ENCODE measurements around the gene KLK10.

DNA sequence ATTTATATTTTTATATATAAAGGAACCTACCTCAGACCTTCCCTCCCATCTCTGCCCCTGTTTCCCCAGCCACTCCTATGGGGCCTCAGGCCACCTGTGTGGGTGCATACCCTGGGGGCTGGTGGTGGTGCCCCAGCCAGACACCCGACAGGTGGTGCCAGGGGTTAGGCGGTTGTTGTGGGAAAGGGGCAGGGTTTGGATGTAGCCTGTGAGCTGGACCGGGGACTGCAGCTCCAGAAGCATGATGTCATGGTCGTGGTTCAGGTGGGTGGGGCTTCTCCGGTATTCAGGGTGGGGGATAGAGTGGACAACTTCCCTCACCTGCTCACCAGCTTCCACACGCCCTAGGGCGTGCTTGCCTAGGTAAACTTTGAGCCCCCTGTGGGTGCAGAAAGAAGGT, 40.2 kb upstream of the KLK10 start:
- TF ChIP-seq, protein P1, sequence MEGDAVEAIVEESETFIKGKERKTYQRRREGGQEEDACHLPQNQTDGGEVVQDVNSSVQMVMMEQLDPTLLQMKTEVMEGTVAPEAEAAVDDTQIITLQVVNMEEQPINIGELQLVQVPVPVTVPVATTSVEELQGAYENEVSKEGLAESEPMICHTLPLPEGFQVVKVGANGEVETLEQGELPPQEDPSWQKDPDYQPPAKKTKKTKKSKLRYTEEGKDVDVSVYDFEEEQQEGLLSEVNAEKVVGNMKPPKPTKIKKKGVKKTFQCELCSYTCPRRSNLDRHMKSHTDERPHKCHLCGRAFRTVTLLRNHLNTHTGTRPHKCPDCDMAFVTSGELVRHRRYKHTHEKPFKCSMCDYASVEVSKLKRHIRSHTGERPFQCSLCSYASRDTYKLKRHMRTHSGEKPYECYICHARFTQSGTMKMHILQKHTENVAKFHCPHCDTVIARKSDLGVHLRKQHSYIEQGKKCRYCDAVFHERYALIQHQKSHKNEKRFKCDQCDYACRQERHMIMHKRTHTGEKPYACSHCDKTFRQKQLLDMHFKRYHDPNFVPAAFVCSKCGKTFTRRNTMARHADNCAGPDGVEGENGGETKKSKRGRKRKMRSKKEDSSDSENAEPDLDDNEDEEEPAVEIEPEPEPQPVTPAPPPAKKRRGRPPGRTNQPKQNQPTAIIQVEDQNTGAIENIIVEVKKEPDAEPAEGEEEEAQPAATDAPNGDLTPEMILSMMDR (optimal IDR thresholded peaks at IDR 0.05 in 1 of 3, IDR thresholded peaks at IDR 0.05 in 1 of 3, conservative IDR thresholded peaks at IDR 0.05 in 1 of 3; ENCODE audit: extremely low read depth in 1 of 3, insufficient read depth in 2 of 3, low read length in 3 of 3) = no peak
- TF ChIP-seq EZH2 (IDR thresholded peaks at IDR 0.05; ENCODE audit: low read length) = no peak
